GM19395 (cell line): Measurements from ENCODE around the gene PRKD1.
A peak's percentile ranks its signal among the peaks of the same experiment; 100 is the strongest.

ENCODE experiments used
- ATAC-seq: cut with Tn5 transposase; IDR thresholded peaks from one replicate; pipeline ENCODE4 v1.9.1; 2021; ENCODE audit warnings: mild to moderate bottlenecking, moderate library complexity; ENCODE audit not compliant: unreplicated experiment

PRKD1 gene

GRCh38 chr14:29927376-29928116 lies at the start of gene PRKD1:
Gene PRKD1 (minus strand): TSS chr14:29927847.
- peak; percentile 52 for ATAC-seq

- ATAC-seq: no peak
Measured at GRCh38 chr14:29971101-29971500, 43.5 kb upstream of the PRKD1 start.

GRCh38 chr14:29955087-29955486 lies 27.4 kb upstream of the PRKD1 start:
- no peak for ATAC-seq

GRCh38 chr14:29953501-29953900 lies 25.9 kb upstream of the PRKD1 start:
- ATAC-seq: no peak

- no peak for ATAC-seq
Measured at GRCh38 chr14:29944091-29944490, 16.4 kb upstream of the PRKD1 start.

GRCh38 chr14:29941401-29941800 lies 13.8 kb upstream of the PRKD1 start:
- no peak for ATAC-seq

- ATAC-seq: no peak
Measured at GRCh38 chr14:29940482-29940881, 12.8 kb upstream of the PRKD1 start.

GRCh38 chr14:29937116-29937515 lies 9.5 kb upstream of the PRKD1 start:
- no peak for ATAC-seq

GRCh38 chr14:29930283-29930682 lies 2.6 kb upstream of the PRKD1 start:
- ATAC-seq: no peak

GRCh38 chr14:29928117-29928640 lies 532 bp upstream of the PRKD1 start:
- ATAC-seq: peak; percentile 13

GRCh38 chr14:29926701-29927375 lies 809 bp downstream of the PRKD1 start:
- peak; percentile 47 for ATAC-seq

- no peak for ATAC-seq
Measured at GRCh38 chr14:29926228-29926627, 1.4 kb downstream of the PRKD1 start.

- ATAC-seq: no peak
Measured at GRCh38 chr14:29925736-29926135, 1.9 kb downstream of the PRKD1 start.

GRCh38 chr14:29925101-29925722 lies 2.4 kb downstream of the PRKD1 start:
- no peak for ATAC-seq

- ATAC-seq: no peak
Measured at GRCh38 chr14:29919845-29920244, 7.8 kb downstream of the PRKD1 start.

- ATAC-seq: no peak
Measured at GRCh38 chr14:29918981-29919380, 8.7 kb downstream of the PRKD1 start.

GRCh38 chr14:29913566-29913965 lies 14.1 kb downstream of the PRKD1 start:
- no peak for ATAC-seq

GRCh38 chr14:29911810-29912209 lies 15.8 kb downstream of the PRKD1 start:
- ATAC-seq: no peak

GRCh38 chr14:29908652-29909577 lies 18.7 kb downstream of the PRKD1 start:
- no peak for ATAC-seq

GRCh38 chr14:29906256-29906870 lies 21.3 kb downstream of the PRKD1 start:
- ATAC-seq: no peak
